CD4-positive, alpha-beta T cell (primary cell): ENCODE results near the gene CDK14. TPM values are rescaled to one million over a fixed set of nuclear protein-coding genes. Genes with fewer than 3 reads are reported as not detected.

Source experiments
- ATAC-seq: fragments of 200-7000 bp; cut with Tn5 transposase; one replicate; pipeline ENCODE4 v1.10.0; 2022; ENCODE audit warnings: mild to moderate bottlenecking; ENCODE audit not compliant: poor library complexity
- CTCF ChIA-PET: fragments of 350-600 bp; sonication (Branson Sonifier 250); formaldehyde crosslinking; loops from one replicate; lab custom pipeline; 2021; ENCODE audit warnings: antibody characterized with exemption, inconsistent platforms; lab: Charles Lee
- POLR2A ChIA-PET: fragments of 350-600 bp; sonication (Branson Sonifier 250); formaldehyde crosslinking; loops from one replicate; lab custom pipeline; 2021; ENCODE audit warnings: antibody characterized with exemption, inconsistent platforms; lab: Charles Lee
- DNase-seq, 14 experiments: peaks; one replicate each; pipeline ENCODE4 v3.0.0-alpha.2; 2013 to 2020; ENCODE audit warnings: mixed read lengths in 2 of 14
- H3K27ac ChIP-seq, 2 donors: one replicate each; pipeline versions ENCODE4 v1.5.1 to v1.7.0; 2013; ENCODE audit warnings: low read length in 2 of 2, low read depth in 1 of 2, mild to moderate bottlenecking in 1 of 2
- H3K27me3 ChIP-seq, 2 experiments: 1 replicate in 1 of 2; 2 replicates in 1 of 2; pipeline versions ENCODE4 v1.6.1 to v1.7.0; 2013; ENCODE audit warnings: low read length in 2 of 2, control low read depth in 1 of 2, mild to moderate bottlenecking in 1 of 2, moderate library complexity in 1 of 2; ENCODE audit not compliant: insufficient read depth in 2 of 2, control insufficient read depth in 1 of 2
- H3K36me3 ChIP-seq: one replicate; pipeline ENCODE4 v1.6.1; 2013; ENCODE audit warnings: low read length, control low read depth; ENCODE audit not compliant: insufficient read depth
- H3K4me1 ChIP-seq: one replicate; pipeline ENCODE4 v1.6.1; 2013; ENCODE audit warnings: low read length, control low read depth; ENCODE audit not compliant: insufficient read depth
- H3K4me3 ChIP-seq: one replicate; pipeline ENCODE4 v1.5.1; 2013; ENCODE audit warnings: mild to moderate bottlenecking, low read length, moderate library complexity
- H3K9me3 ChIP-seq, 2 experiments: 1 replicate in 1 of 2; 2 replicates in 1 of 2; pipeline versions ENCODE4 v1.6.1 to v1.7.0; 2013; ENCODE audit warnings: low read length in 2 of 2, mild to moderate bottlenecking in 2 of 2, control low read depth in 1 of 2, moderate library complexity in 1 of 2; ENCODE audit not compliant: control insufficient read depth in 1 of 2, insufficient read depth in 1 of 2
- H3K27ac Mint-ChIP-seq: one replicate; pipeline ENCODE4 v1.8.0; 2020; ENCODE audit warnings: mixed read lengths
- H3K27me3 Mint-ChIP-seq: one replicate; pipeline ENCODE4 v1.8.0; 2021; ENCODE audit warnings: mixed read lengths
- H3K36me3 Mint-ChIP-seq: one replicate; pipeline ENCODE4 v1.8.0; 2021; ENCODE audit warnings: low read depth, mixed read lengths
- H3K4me1 Mint-ChIP-seq: one replicate; pipeline ENCODE4 v1.8.0; 2021; ENCODE audit warnings: low read depth, mixed read lengths
- H3K4me3 Mint-ChIP-seq: one replicate; pipeline ENCODE4 v1.8.0; 2020; ENCODE audit warnings: mild to moderate bottlenecking, mixed read lengths
- H3K9me3 Mint-ChIP-seq: one replicate; pipeline ENCODE4 v1.8.0; 2020; ENCODE audit warnings: mixed read lengths
- CTCF ChIP-seq: fragments of 200-600 bp; IDR thresholded peaks from one replicate; pipeline ENCODE4 v1.8.0; 2022; ENCODE audit warnings: antibody characterized with exemption, mild to moderate bottlenecking
- intact Hi-C, 2 experiments: fragments of 100-400 bp; cut with DNase I in 1 of 2; cut with micrococcal nuclease in 1 of 2; formaldehyde crosslinking; loops; one replicate each; pipeline versions ENCODE4 v1.15.1 to v1.9.0; 2023 to 2025; cut with DNase I, micrococcal nuclease
- total RNA-seq, 174 experiments: library from RNA in 2 of 174; stranded (reverse) in 2 of 174; gene quantifications; one replicate each; pipeline ENCODE4 v1.2.3 and lab custom pipeline; 2021 to 2026

CDK14 gene
- total RNA-seq, 2 experiments from 2014 or later, result 0.45 to 0.47 TPM

- H3K4me1 ChIP-seq, result no peaks in the 10 kb centered on the region
- DNase-seq (no peak), ATAC-seq (no peak)
- POLR2A ChIA-PET, result interaction anchor here (0.6 kb wide), 1 partner anchor 36 kb away, joined by 3 read pairs; no protein-coding TSS in a partner anchor
- no peak overlapping the region for H3K27ac Mint-ChIP-seq
- no peaks in the 10 kb centered on the region for H3K9me3 Mint-ChIP-seq
- CTCF ChIA-PET, result no interaction called here
- no peaks in the 10 kb centered on the region for H3K27me3 ChIP-seq
- H3K4me3 Mint-ChIP-seq, result no peak overlapping the region
- no peaks in the 10 kb centered on the region for H3K4me1 Mint-ChIP-seq
- H3K27me3 Mint-ChIP-seq, result no peaks in the 10 kb centered on the region
- TF ChIP-seq CTCF, result no peak
- H3K36me3 Mint-ChIP-seq, result no peaks in the 10 kb centered on the region
- intact Hi-C loops, result no loop called here
- H3K4me3 ChIP-seq, result no peak overlapping the region
- H3K27ac ChIP-seq, result no peak overlapping the region
- no peaks in the 10 kb centered on the region for H3K9me3 ChIP-seq
- no peaks in the 10 kb centered on the region for H3K36me3 ChIP-seq
Observed at GRCh38 chr7:91156316-91157185, 560.4 kb downstream of the CDK14 start.

- no peaks in the 10 kb centered on the region for H3K4me1 ChIP-seq
- ChIA-PET CTCF (interaction anchor here (1.1 kb wide), 1 partner anchor 9 kb away, joined by 4 read pairs; no protein-coding TSS in a partner anchor), POLR2A (interaction anchor here (0.6 kb wide), 2 partner anchors 12 to 35 kb away, joined by 3 to 4 read pairs; no protein-coding TSS in a partner anchor)
- H3K9me3 Mint-ChIP-seq, result no peaks in the 10 kb centered on the region
- H3K4me3 Mint-ChIP-seq, result no peak overlapping the region
- intact Hi-C loops, result no loop called here
- DNase-seq (no peak), ATAC-seq (no peak)
- no peaks in the 10 kb centered on the region for H3K4me1 Mint-ChIP-seq
- no peak for TF ChIP-seq CTCF
- H3K27ac Mint-ChIP-seq, result no peak overlapping the region
- H3K36me3 Mint-ChIP-seq, result no peaks in the 10 kb centered on the region
- no peaks in the 10 kb centered on the region for H3K9me3 ChIP-seq
- H3K27ac ChIP-seq, result no peak overlapping the region
- H3K27me3 ChIP-seq, result no peaks in the 10 kb centered on the region
- H3K27me3 Mint-ChIP-seq, result no peaks in the 10 kb centered on the region
- H3K4me3 ChIP-seq, result no peak overlapping the region
- no peaks in the 10 kb centered on the region for H3K36me3 ChIP-seq
Observed at GRCh38 chr7:91157579-91158320, 561.6 kb downstream of the CDK14 start.

- Mint-ChIP-seq H3K36me3 (no peaks in the 10 kb centered on the region), H3K27me3 (no peaks in the 10 kb centered on the region), H3K27ac (no peak overlapping the region), H3K9me3 (no peaks in the 10 kb centered on the region), H3K4me1 (no peaks in the 10 kb centered on the region), H3K4me3 (no peak overlapping the region)
- no peak for DNase-seq
- TF ChIP-seq CTCF, result no peak
- no peak for ATAC-seq
- CTCF ChIA-PET, result no interaction called here
- no peaks in the 10 kb centered on the region for H3K4me1 ChIP-seq
- POLR2A ChIA-PET, result no interaction called here
- no peaks in the 10 kb centered on the region for H3K36me3 ChIP-seq
- H3K4me3 ChIP-seq, result no peak overlapping the region
- H3K27ac ChIP-seq, result no peak overlapping the region
- no peaks in the 10 kb centered on the region for H3K27me3 ChIP-seq
- intact Hi-C loops, result no loop called here
- H3K9me3 ChIP-seq, result no peaks in the 10 kb centered on the region
Observed at GRCh38 chr7:91162436-91162835, 566.3 kb downstream of the CDK14 start.
